GM12878 (cell line): ENCODE measurements around the gene CCL15. TPM values are rescaled to one million over a fixed set of nuclear protein-coding genes. Genes with fewer than 3 reads are reported as not detected.

Experiments
- BCL11A ChIP-seq: IDR thresholded peaks from 2 replicates; pipeline ENCODE4 v1.6.1; 2011; ENCODE audit warnings: low read depth, low read length
- BHLHE40 ChIP-seq, 2 experiments: fragments of 450-650 bp in 1 of 2; IDR thresholded peaks; 2 replicates each; pipeline ENCODE4 v1.6.1; 2011 to 2017; ENCODE audit warnings: low read depth in 2 of 2, borderline replicate concordance in 1 of 2, improper control_type of control experiment in 1 of 2, low read length in 1 of 2, mild to moderate bottlenecking in 1 of 2
- BMI1 ChIP-seq: fragments of 450-650 bp; IDR thresholded peaks from 2 replicates; pipeline ENCODE4 v1.6.1; 2016; ENCODE audit warnings: mild to moderate bottlenecking, moderate library complexity, borderline replicate concordance
- EED ChIP-seq: sonication (generic); IDR thresholded peaks from 2 replicates; pipeline ENCODE4 v1.6.1; 2016; ENCODE audit warnings: antibody characterized with exemption, low read depth
- HDAC2 ChIP-seq: fragments of 200-600 bp; sonication (generic); IDR thresholded peaks from 2 replicates; pipeline ENCODE4 v1.6.1; 2017
- HDGF ChIP-seq: fragments of 450-650 bp; IDR thresholded peaks from 2 replicates; pipeline ENCODE4 v1.6.1; 2016; ENCODE audit warnings: antibody characterized with exemption
- IRF4 ChIP-seq: IDR thresholded peaks from 2 replicates; pipeline ENCODE4 v1.6.1; 2011; ENCODE audit warnings: low read depth, low read length
- KLF5 ChIP-seq: fragments of 450-650 bp; IDR thresholded peaks from 2 replicates; pipeline ENCODE4 v1.6.1; 2014; ENCODE audit warnings: mild to moderate bottlenecking; ENCODE audit not compliant: partially characterized antibody
- LARP7 ChIP-seq: fragments of 450-650 bp; IDR thresholded peaks from 2 replicates; pipeline ENCODE4 v1.6.1; 2017; ENCODE audit warnings: mild to moderate bottlenecking
- MEF2A ChIP-seq: IDR thresholded peaks from 2 replicates; pipeline ENCODE4 v1.6.1; 2011; ENCODE audit warnings: low read depth, mild to moderate bottlenecking, low read length, moderate library complexity; ENCODE audit not compliant: insufficient read depth
- MYB ChIP-seq: fragments of 150-350 bp; IDR thresholded peaks from 2 replicates; pipeline ENCODE4 v1.6.1; 2014; ENCODE audit warnings: mild to moderate bottlenecking, low read depth, low read length, borderline replicate concordance
- PAX5 ChIP-seq: IDR thresholded peaks from 2 replicates; pipeline ENCODE4 v1.6.1; 2011; ENCODE audit warnings: low read depth, low read length, borderline replicate concordance
- RELA ChIP-seq: fragments of 450-650 bp; IDR thresholded peaks from 2 replicates; pipeline ENCODE4 v1.8.0; 2014; ENCODE audit warnings: borderline replicate concordance; ENCODE audit not compliant: partially characterized antibody
- SMC3 ChIP-seq: IDR thresholded peaks from 2 replicates; pipeline ENCODE4 v1.6.1; 2011; ENCODE audit warnings: low read length, improper control_type of control experiment, borderline replicate concordance
- SPI1 ChIP-seq: IDR thresholded peaks from 2 replicates; pipeline ENCODE4 v1.6.1; 2011; ENCODE audit warnings: low read depth, mild to moderate bottlenecking, low read length, moderate library complexity, borderline replicate concordance; ENCODE audit not compliant: insufficient read depth
- STAT3 ChIP-seq: IDR thresholded peaks from 2 replicates; pipeline ENCODE4 v1.6.1; 2011; ENCODE audit warnings: low read depth, low read length, improper control_type of control experiment
- TCF12 ChIP-seq: IDR thresholded peaks from 2 replicates; pipeline ENCODE4 v1.6.1; 2011; ENCODE audit warnings: low read depth, mild to moderate bottlenecking, low read length
- TCF3 ChIP-seq: IDR thresholded peaks from 2 replicates; pipeline ENCODE4 v1.6.1; 2012; ENCODE audit warnings: low read depth, mild to moderate bottlenecking, low read length, borderline replicate concordance; ENCODE audit not compliant: insufficient read depth
- YY1 ChIP-seq: IDR thresholded peaks from 2 replicates; pipeline ENCODE4 v1.6.1; 2011; ENCODE audit warnings: low read depth, mild to moderate bottlenecking, low read length
- ZBED1 ChIP-seq: IDR thresholded peaks from 2 replicates; pipeline ENCODE4 v1.6.1; 2016; ENCODE audit warnings: borderline replicate concordance
- ZNF24 ChIP-seq: fragments of 450-650 bp; IDR thresholded peaks from 2 replicates; pipeline ENCODE4 v1.6.1; 2017; ENCODE audit warnings: antibody characterized with exemption, mild to moderate bottlenecking
- ZSCAN29 ChIP-seq: fragments of 450-650 bp; IDR thresholded peaks from 2 replicates; pipeline ENCODE4 v1.6.1; 2017; ENCODE audit warnings: mild to moderate bottlenecking, moderate library complexity
- polyA plus RNA-seq, 11 experiments: library from polyadenylated mRNA; depleted of rRNA in 4 of 11; unstranded in 6 of 11; stranded (reverse) in 5 of 11; fragments of >200 nt; fragmentation: Nextera tagmentation in 4 of 11; fragmentation: Illumina TruSeq in 1 of 11; extraction: Ambion mirVana in 4 of 11; extraction: Trizol in 1 of 11; gene quantifications; 1 replicate in 1 of 11; 2 replicates in 10 of 11; pipeline versions ENCODE4 v1.2.1 to v1.2.3, GENCODE V29; 2011 to 2016; ENCODE audit warnings: inconsistent platforms in 2 of 11, missing spikeins in 2 of 11, low read depth in 1 of 11
- total RNA-seq, 4 experiments: library from RNA; depleted of rRNA in 3 of 4; stranded (reverse); fragments of >200 nt in 3 of 4; fragmentation: Illumina TruSeq in 1 of 4; extraction: Trizol in 1 of 4; gene quantifications; 2 replicates each; pipeline versions ENCODE4 v1.2.1 to v1.2.3, GENCODE V29; 2013 to 2021
- TF ChIP-seq, protein P1 (sequence below): IDR thresholded peaks from 2 replicates; pipeline ENCODE4 v1.6.1; 2012; ENCODE audit warnings: low read depth, low read length, improper control_type of control experiment
- TF ChIP-seq, protein P2 (sequence below), 3 experiments: IDR thresholded peaks in 2 of 3; conservative IDR thresholded peaks in 1 of 3; 2 replicates each; pipeline ENCODE4 v1.5.1; 2011; ENCODE audit warnings: low read depth in 3 of 3, low read length in 3 of 3, mild to moderate bottlenecking in 3 of 3, control low read depth in 2 of 3, moderate library complexity in 2 of 3, inconsistent platforms in 1 of 3, mixed read lengths in 1 of 3; ENCODE audit not compliant: control insufficient read depth in 2 of 3, insufficient read depth in 1 of 3; ENCODE audit errors: extremely low read depth in 1 of 3
- TF ChIP-seq, protein P3 (sequence below): fragments of 450-650 bp; IDR thresholded peaks from 2 replicates; pipeline ENCODE4 v1.6.1; 2016; ENCODE audit warnings: mild to moderate bottlenecking
- TF ChIP-seq, protein P4 (sequence below): fragments of 450-650 bp; IDR thresholded peaks from 2 replicates; pipeline ENCODE4 v1.6.1; 2017; ENCODE audit warnings: low read depth, mild to moderate bottlenecking, moderate library complexity

CCL15 gene
- total and polyA plus RNA-seq, 10 of the 15 experiments (the other 5 are each of a cell fraction or from before 2014, with no cell fraction given), result 0.12 TPM; not detected in 9

- TF ChIP-seq, protein P1, sequence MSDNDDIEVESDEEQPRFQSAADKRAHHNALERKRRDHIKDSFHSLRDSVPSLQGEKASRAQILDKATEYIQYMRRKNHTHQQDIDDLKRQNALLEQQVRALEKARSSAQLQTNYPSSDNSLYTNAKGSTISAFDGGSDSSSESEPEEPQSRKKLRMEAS, result no peak
- TF ChIP-seq LARP7, result no peak
- peak; percentile 89 for TF ChIP-seq BCL11A
- TF ChIP-seq BMI1, result no peak; the same call in 1 of the 2 replicates
- TF ChIP-seq MYB, result no peak
- TF ChIP-seq IRF4, result peak; percentile 87
- TF ChIP-seq KLF5, result no peak
- no peak for TF ChIP-seq ZNF24
- TF ChIP-seq SMC3, result no peak
- TF ChIP-seq STAT3, result no peak
- TF ChIP-seq PAX5, result 0 out of 2 replicates have a peak, but pooled peaks have one; percentile 48
- TF ChIP-seq, protein P2, sequence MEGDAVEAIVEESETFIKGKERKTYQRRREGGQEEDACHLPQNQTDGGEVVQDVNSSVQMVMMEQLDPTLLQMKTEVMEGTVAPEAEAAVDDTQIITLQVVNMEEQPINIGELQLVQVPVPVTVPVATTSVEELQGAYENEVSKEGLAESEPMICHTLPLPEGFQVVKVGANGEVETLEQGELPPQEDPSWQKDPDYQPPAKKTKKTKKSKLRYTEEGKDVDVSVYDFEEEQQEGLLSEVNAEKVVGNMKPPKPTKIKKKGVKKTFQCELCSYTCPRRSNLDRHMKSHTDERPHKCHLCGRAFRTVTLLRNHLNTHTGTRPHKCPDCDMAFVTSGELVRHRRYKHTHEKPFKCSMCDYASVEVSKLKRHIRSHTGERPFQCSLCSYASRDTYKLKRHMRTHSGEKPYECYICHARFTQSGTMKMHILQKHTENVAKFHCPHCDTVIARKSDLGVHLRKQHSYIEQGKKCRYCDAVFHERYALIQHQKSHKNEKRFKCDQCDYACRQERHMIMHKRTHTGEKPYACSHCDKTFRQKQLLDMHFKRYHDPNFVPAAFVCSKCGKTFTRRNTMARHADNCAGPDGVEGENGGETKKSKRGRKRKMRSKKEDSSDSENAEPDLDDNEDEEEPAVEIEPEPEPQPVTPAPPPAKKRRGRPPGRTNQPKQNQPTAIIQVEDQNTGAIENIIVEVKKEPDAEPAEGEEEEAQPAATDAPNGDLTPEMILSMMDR (IDR thresholded peaks at IDR 0.05 in 2 of 3, conservative IDR thresholded peaks at IDR 0.05 in 1 of 3; ENCODE audit: control insufficient read depth in 2 of 3, extremely low read depth in 1 of 3, insufficient read depth in 1 of 3, low read depth in 3 of 3, low read length in 3 of 3), result 0 out of 6 replicates have a peak, but pooled peaks of 1 of the 3 experiments have one; percentile 8
- no peak for TF ChIP-seq ZSCAN29
- TF ChIP-seq TCF3, result peak; percentile 55; the same call in 1 of the 2 replicates
- no peak for TF ChIP-seq RELA
- no peak; the same call in 1 of the 2 replicates for TF ChIP-seq ZBED1
- TF ChIP-seq HDAC2, result no peak
- TF ChIP-seq HDGF, result no peak
- TF ChIP-seq EED, result peak; percentile 91
- TF ChIP-seq, protein P3, sequence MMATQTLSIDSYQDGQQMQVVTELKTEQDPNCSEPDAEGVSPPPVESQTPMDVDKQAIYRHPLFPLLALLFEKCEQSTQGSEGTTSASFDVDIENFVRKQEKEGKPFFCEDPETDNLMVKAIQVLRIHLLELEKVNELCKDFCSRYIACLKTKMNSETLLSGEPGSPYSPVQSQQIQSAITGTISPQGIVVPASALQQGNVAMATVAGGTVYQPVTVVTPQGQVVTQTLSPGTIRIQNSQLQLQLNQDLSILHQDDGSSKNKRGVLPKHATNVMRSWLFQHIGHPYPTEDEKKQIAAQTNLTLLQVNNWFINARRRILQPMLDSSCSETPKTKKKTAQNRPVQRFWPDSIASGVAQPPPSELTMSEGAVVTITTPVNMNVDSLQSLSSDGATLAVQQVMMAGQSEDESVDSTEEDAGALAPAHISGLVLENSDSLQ, result no peak
- peak; percentile 72 for TF ChIP-seq MEF2A
- peak; percentile 79 for TF ChIP-seq SPI1
- TF ChIP-seq TCF12, result peak; percentile 84
- peak; percentile 59 to 94; a peak in 3 of 4 replicates for TF ChIP-seq BHLHE40 (IDR thresholded peaks at IDR 0.05; ENCODE audit: borderline replicate concordance in 1 of 2, low read depth in 2 of 2, low read length in 1 of 2)
- no peak; the same call in 1 of the 2 replicates for TF ChIP-seq YY1
- TF ChIP-seq, protein P4, sequence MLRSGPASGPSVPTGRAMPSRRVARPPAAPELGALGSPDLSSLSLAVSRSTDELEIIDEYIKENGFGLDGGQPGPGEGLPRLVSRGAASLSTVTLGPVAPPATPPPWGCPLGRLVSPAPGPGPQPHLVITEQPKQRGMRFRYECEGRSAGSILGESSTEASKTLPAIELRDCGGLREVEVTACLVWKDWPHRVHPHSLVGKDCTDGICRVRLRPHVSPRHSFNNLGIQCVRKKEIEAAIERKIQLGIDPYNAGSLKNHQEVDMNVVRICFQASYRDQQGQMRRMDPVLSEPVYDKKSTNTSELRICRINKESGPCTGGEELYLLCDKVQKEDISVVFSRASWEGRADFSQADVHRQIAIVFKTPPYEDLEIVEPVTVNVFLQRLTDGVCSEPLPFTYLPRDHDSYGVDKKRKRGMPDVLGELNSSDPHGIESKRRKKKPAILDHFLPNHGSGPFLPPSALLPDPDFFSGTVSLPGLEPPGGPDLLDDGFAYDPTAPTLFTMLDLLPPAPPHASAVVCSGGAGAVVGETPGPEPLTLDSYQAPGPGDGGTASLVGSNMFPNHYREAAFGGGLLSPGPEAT, result no peak
Measured at GRCh38 chr17:36002631-36003030, 1.3 kb upstream of the CCL15 start (continued).
